ENCODE measurements around the gene DOCK9. TPM values are rescaled to one million over a fixed set of nuclear protein-coding genes. Genes with fewer than 3 reads are reported as not detected.
A peak's percentile ranks its signal among the peaks of the same experiment; 100 is the strongest.

Gene DOCK9
- total and polyA plus RNA-seq, 2 experiments from 2014 or later, result 8.5 to 57.7 TPM

- no peak for TF ChIP-seq ZNF462 (CRISPR knock-in tag; IDR thresholded peaks at IDR 0.05)
- TF ChIP-seq CREB1 (CRISPR knock-in tag; IDR thresholded peaks at IDR 0.05; ENCODE audit: low read depth), result no peak
These were observed 88.3 kb downstream of the DOCK9 start (continued) for GRCh38 chr13:98889419-98890085.

- DNase-seq (ENCODE audit: low spot score), result no peak
- H3K79me2 ChIP-seq (replicated peaks; ENCODE audit: insufficient read depth), result no peaks in the 10 kb centered on the region
- H2AFZ ChIP-seq, result no peak overlapping the region
- no peak overlapping the region for H3K4me3 ChIP-seq
- H3K9me2 ChIP-seq (ENCODE audit: insufficient read depth), result no peaks in the 10 kb centered on the region
- no peak for ATAC-seq
- H3K4me2 ChIP-seq, result no peak overlapping the region
- peak overlapping the region; percentile 8; the same call in 1 of the 2 replicates for H3K27ac ChIP-seq (ENCODE audit: low read depth)
- peaks cover 47% of the 10 kb centered on the region for H3K4me1 ChIP-seq (ENCODE audit: insufficient read depth)
- TF ChIP-seq EZH2phosphoT487 (IDR thresholded peaks at IDR 0.05; ENCODE audit: unreplicated experiment), result no peak
- no peak for TF ChIP-seq ZNF331 (CRISPR knock-in tag; IDR thresholded peaks at IDR 0.05; ENCODE audit: low read depth)
- no peak for TF ChIP-seq JUNB (IDR thresholded peaks at IDR 0.05; ENCODE audit: unreplicated experiment)
- TF ChIP-seq CTCF (conservative IDR thresholded peaks at IDR 0.05; ENCODE audit: low read depth in 2 of 2), result peak in 1 of 2 experiments; percentile 25; a peak in 2 of 4 replicates
- Mint-ChIP-seq H3K9me3 (no peaks in the 10 kb centered on the region), H3K4me1 (peaks cover 59% of the 10 kb centered on the region), H3K27ac (no peak overlapping the region), H3K4me3 (no peak overlapping the region), H3K36me3 (ENCODE audit: low read depth) (no peaks in the 10 kb centered on the region), H3K27me3 (ENCODE audit: insufficient read depth, low read depth, poor library complexity) (peaks cover 3% of the 10 kb centered on the region)
- H4K20me1 ChIP-seq (replicated peaks; ENCODE audit: insufficient read depth), result no peaks in the 10 kb centered on the region
- H3F3A ChIP-seq (replicated peaks; ENCODE audit: low read depth), result no peaks in the 10 kb centered on the region
- no peaks in the 10 kb centered on the region for H3K27me3 ChIP-seq (ENCODE audit: insufficient read depth)
- H3K36me3 ChIP-seq (ENCODE audit: insufficient read depth), result peaks cover 4% of the 10 kb centered on the region; the same call in 1 of the 2 replicates
These were observed 89.0 kb downstream of the DOCK9 start for GRCh38 chr13:98888890-98889279.
